Midbrain (tissue), 1 donor: ENCODE results near the gene RAB5A.
"Not testable (repeated sequence)": the region's sequence is repeated elsewhere in the genome, so short reads cannot be mapped to it uniquely, and the experiment has no call there.

ENCODE experiments used
- DNase-seq: peaks from one replicate; lab custom pipeline; 2025; lab: John Stamatoyannopoulos, UW

RAB5A gene

GRCh38 chr3:20028905-20029331 is 82.0 kb downstream of the RAB5A start:
- no peak for DNase-seq

- DNase-seq: not testable (repeated sequence)
These were observed 85.0 kb downstream of the RAB5A start for GRCh38 chr3:20031939-20032338.
